H9 (cell line): ENCODE results near the gene UBALD2. TPM values are rescaled to one million over a fixed set of nuclear protein-coding genes. Genes with fewer than 3 reads are reported as not detected.
"Not testable (repeated sequence)": the region's sequence is repeated elsewhere in the genome, so short reads cannot be mapped to it uniquely, and the experiment has no call there.

Experiments used
- DNase-seq: peaks from one replicate; pipeline ENCODE4 v3.0.0-alpha.2; 2017
- H2AFZ ChIP-seq: one replicate; pipeline ENCODE4 v1.6.1; 2013; ENCODE audit warnings: mild to moderate bottlenecking, low read length, control low read depth, moderate library complexity
- H2AK5ac ChIP-seq: 2 replicates; pipeline ENCODE4 v1.6.1; 2013; ENCODE audit warnings: low read length, control low read depth, mixed read lengths; ENCODE audit not compliant: insufficient read length
- H2BK120ac ChIP-seq: one replicate; pipeline ENCODE4 v1.6.1; 2013; ENCODE audit warnings: low read depth, mild to moderate bottlenecking, low read length, control low read depth, inconsistent platforms; ENCODE audit not compliant: poor library complexity, severe bottlenecking
- H2BK12ac ChIP-seq: 2 replicates; pipeline ENCODE4 v1.6.1; 2013; ENCODE audit warnings: low read length, control low read depth, mixed read lengths, low read depth; ENCODE audit not compliant: insufficient read length
- H2BK15ac ChIP-seq: 2 replicates; pipeline ENCODE4 v1.6.1; 2013; ENCODE audit warnings: low read depth, low read length, control low read depth
- H2BK20ac ChIP-seq: one replicate; pipeline ENCODE4 v1.6.1; 2013; ENCODE audit warnings: low read depth, mild to moderate bottlenecking, low read length, control low read depth, inconsistent platforms; ENCODE audit not compliant: poor library complexity, severe bottlenecking
- H2BK5ac ChIP-seq: 2 replicates; pipeline ENCODE4 v1.6.1; 2013; ENCODE audit warnings: low read length, control low read depth, mixed read lengths; ENCODE audit not compliant: insufficient read length
- H3K14ac ChIP-seq: 2 replicates; pipeline ENCODE4 v1.6.1; 2013; ENCODE audit warnings: low read length, control low read depth; ENCODE audit not compliant: insufficient read depth
- H3K18ac ChIP-seq: 2 replicates; pipeline ENCODE4 v1.6.1; 2013; ENCODE audit warnings: low read depth, mild to moderate bottlenecking, mixed read lengths, low read length, control low read depth; ENCODE audit not compliant: insufficient read length
- H3K23ac ChIP-seq: 2 replicates; pipeline ENCODE4 v1.6.1; 2013; ENCODE audit warnings: low read length, control low read depth, mixed read lengths, low read depth; ENCODE audit not compliant: insufficient read length
- H3K23me2 ChIP-seq: 2 replicates; pipeline ENCODE4 v1.6.1; 2013; ENCODE audit warnings: low read depth, mild to moderate bottlenecking, mixed read lengths, low read length, control low read depth; ENCODE audit not compliant: insufficient read length, poor library complexity, severe bottlenecking
- H3K27ac ChIP-seq: 2 replicates; pipeline ENCODE4 v1.5.1; 2013; ENCODE audit warnings: low read length, control low read depth, mixed read lengths, low read depth; ENCODE audit not compliant: insufficient read length
- H3K27me3 ChIP-seq: 2 replicates; pipeline ENCODE4 v1.6.1; 2013; ENCODE audit warnings: low read length, control low read depth, inconsistent platforms; ENCODE audit not compliant: insufficient read depth
- H3K4ac ChIP-seq: 2 replicates; pipeline ENCODE4 v1.6.1; 2013; ENCODE audit warnings: low read depth, mild to moderate bottlenecking, control low read depth, inconsistent platforms, low read length, moderate library complexity
- H3K4me1 ChIP-seq: 2 replicates; pipeline ENCODE4 v1.6.1; 2013; ENCODE audit warnings: low read length, control low read depth, inconsistent platforms; ENCODE audit not compliant: insufficient read depth
- H3K4me2 ChIP-seq: 2 replicates; pipeline ENCODE4 v1.6.1; 2013; ENCODE audit warnings: low read length, control low read depth, mixed read lengths; ENCODE audit not compliant: insufficient read length, insufficient read depth
- H3K56ac ChIP-seq: 2 replicates; pipeline ENCODE4 v1.6.1; 2013; ENCODE audit warnings: low read depth, mild to moderate bottlenecking, mixed read lengths, low read length, control low read depth; ENCODE audit not compliant: insufficient read length
- H3K79me1 ChIP-seq: 2 replicates; pipeline ENCODE4 v1.6.1; 2013; ENCODE audit warnings: low read depth, mild to moderate bottlenecking, moderate library complexity, low read length, control low read depth, inconsistent platforms; ENCODE audit not compliant: insufficient read depth, poor library complexity, severe bottlenecking
- H3K79me2 ChIP-seq: 2 replicates; pipeline ENCODE4 v1.6.1; 2013; ENCODE audit warnings: low read length, control low read depth, inconsistent platforms; ENCODE audit not compliant: insufficient read depth
- H3K9ac ChIP-seq: 2 replicates; pipeline ENCODE4 v1.6.1; 2013; ENCODE audit warnings: low read length, control low read depth, mixed read lengths; ENCODE audit not compliant: insufficient read length; ENCODE audit errors: extremely low read depth
- H3K9me3 ChIP-seq: one replicate; pipeline ENCODE4 v1.6.1; 2013; ENCODE audit warnings: low read depth, low read length, inconsistent platforms; ENCODE audit not compliant: control insufficient read depth
- H3T11ph ChIP-seq: one replicate; pipeline ENCODE4 v1.6.1; 2013; ENCODE audit warnings: mild to moderate bottlenecking, low read length, control low read depth, inconsistent platforms
- H4K20me1 ChIP-seq: one replicate; pipeline ENCODE4 v1.6.1; 2013; ENCODE audit not compliant: control insufficient read depth, insufficient read length, insufficient read depth
- H4K5ac ChIP-seq: 2 replicates; pipeline ENCODE4 v1.6.1; 2013; ENCODE audit warnings: low read depth, mild to moderate bottlenecking, mixed read lengths, low read length, control low read depth; ENCODE audit not compliant: insufficient read length
- H4K8ac ChIP-seq: replicated peaks from 2 replicates; pipeline ENCODE4 v1.6.1; 2013; ENCODE audit warnings: low read length, control low read depth, mixed read lengths, low read depth; ENCODE audit not compliant: insufficient read length
- H4K91ac ChIP-seq: 2 replicates; pipeline ENCODE4 v1.6.1; 2013; ENCODE audit warnings: low read depth, mild to moderate bottlenecking, moderate library complexity, mixed read lengths, low read length, control low read depth; ENCODE audit not compliant: insufficient read length
- H3K27ac Mint-ChIP-seq, 3 experiments: 2 replicates in 2 of 3; 3 replicates in 1 of 3; pipeline ENCODE4 v1.8.0; 2020 to 2021; ENCODE audit warnings: mixed read lengths in 3 of 3, mild to moderate bottlenecking in 1 of 3, moderate library complexity in 1 of 3
- H3K27me3 Mint-ChIP-seq: 2 replicates; pipeline ENCODE4 v1.8.0; 2021; ENCODE audit warnings: low read depth, mild to moderate bottlenecking, moderate library complexity, mixed read lengths
- H3K36me3 Mint-ChIP-seq, 3 experiments: 2 replicates in 2 of 3; 3 replicates in 1 of 3; pipeline ENCODE4 v1.8.0; 2020 to 2021; ENCODE audit warnings: low read depth in 3 of 3, mixed read lengths in 3 of 3; ENCODE audit not compliant: insufficient read depth in 1 of 3
- H3K4me1 Mint-ChIP-seq, 2 experiments: 2 replicates each; pipeline ENCODE4 v1.8.0; 2020; ENCODE audit warnings: mixed read lengths in 2 of 2
- H3K4me3 Mint-ChIP-seq, 2 experiments: 2 replicates in 1 of 2; 3 replicates in 1 of 2; pipeline ENCODE4 v1.8.0; 2020 to 2021; ENCODE audit warnings: mild to moderate bottlenecking in 2 of 2, mixed read lengths in 2 of 2, moderate library complexity in 1 of 2
- H3K9me3 Mint-ChIP-seq, 2 experiments: 2 replicates in 1 of 2; 3 replicates in 1 of 2; pipeline ENCODE4 v1.8.0; 2020; ENCODE audit warnings: mild to moderate bottlenecking in 2 of 2, mixed read lengths in 2 of 2, moderate library complexity in 1 of 2
- CTCF ChIP-seq: fragments of 200-600 bp; sonication (generic); conservative IDR thresholded peaks from 3 replicates; pipeline ENCODE4 v1.8.0; 2021; ENCODE audit warnings: antibody characterized with exemption, mild to moderate bottlenecking
- WGBS: extraction: QIAGEN DNeasy Blood & Tissue Kit; methylation state at CpG from one replicate; pipeline ENCODE4 v1.1.7; 2013; ENCODE audit warnings: missing lambda C conversion rate, low lambda C conversion rate, mixed read lengths; ENCODE audit not compliant: insufficient read length; ENCODE audit errors: extremely low coverage; 5-methylcytosine and 5-hydroxymethylcytosine counted together
- total RNA-seq: library from RNA; stranded (reverse); gene quantifications from 2 replicates; pipeline ENCODE4 v1.2.1, GENCODE V29; 2021

UBALD2 gene
- total RNA-seq, 1 experiment from 2014 or later = 25.8 TPM

DNA sequence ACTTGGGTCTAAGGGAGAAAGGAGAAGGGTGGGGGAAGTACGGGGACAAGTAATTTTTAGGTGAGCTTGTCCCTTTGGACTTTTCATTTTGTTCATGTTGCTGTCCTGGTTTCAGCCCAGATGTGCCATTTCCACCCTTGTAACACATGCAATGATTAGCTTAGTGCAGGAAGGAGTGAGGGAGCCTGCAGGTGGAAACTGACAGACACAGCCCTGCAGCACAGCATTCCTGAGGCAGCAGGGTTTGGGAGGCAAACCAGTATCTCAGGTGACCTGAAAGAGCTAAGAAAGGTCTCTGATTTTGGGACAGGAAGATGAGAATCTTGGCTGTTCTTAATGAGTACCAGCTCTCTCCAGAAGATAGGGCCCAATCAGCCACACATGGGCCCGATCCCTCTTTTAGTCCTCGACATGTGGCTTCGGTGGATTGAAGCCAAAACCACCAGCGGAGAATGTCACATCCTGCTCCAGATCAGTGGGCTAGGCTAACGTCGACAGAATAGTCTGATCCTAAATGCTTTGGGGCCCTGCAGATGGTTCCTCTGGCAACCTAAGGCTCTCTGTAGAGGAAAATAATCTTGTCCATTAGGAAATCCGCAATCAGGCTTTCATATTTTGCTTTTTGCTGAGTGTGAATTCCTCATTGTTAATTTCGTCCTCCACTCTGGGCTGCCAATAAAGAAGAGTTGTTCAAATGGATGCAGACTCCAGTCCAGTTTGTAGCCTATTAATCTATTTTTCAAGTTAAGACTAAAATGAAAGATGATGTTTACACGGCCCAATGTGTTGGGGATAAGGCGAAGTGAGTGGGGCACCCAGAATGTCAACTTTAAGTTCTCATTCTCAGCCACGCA lies 21.1 kb upstream of the UBALD2 start:
- no peaks in the 10 kb centered on the region for H3K9me3 ChIP-seq
- no CpG with 5 or more reads among the region's 12 CpGs for WGBS
- no peak overlapping the region for H3K4me2 ChIP-seq
- no peak overlapping the region for H4K8ac ChIP-seq
- Mint-ChIP-seq H3K9me3 (no peaks in the 10 kb centered on the region; a peak in 1 of 5 replicates), H3K4me1 (peaks cover 14 to 19% of the 10 kb centered on the region in 2 experiments), H3K27me3 (peaks cover 51% of the 10 kb centered on the region), H3K27ac (no peak overlapping the region), H3K36me3 (no peaks in the 10 kb centered on the region; a peak in 1 of 7 replicates), H3K4me3 (0 out of 5 replicates have a peak overlapping the region, but pooled peaks of 1 of the 2 experiments have one; percentile 33)
- no peak for DNase-seq
- no peaks in the 10 kb centered on the region for H3K79me2 ChIP-seq
- no peak for TF ChIP-seq CTCF
- no peak overlapping the region for H3K9ac ChIP-seq
- H2BK120ac ChIP-seq = no peak overlapping the region
- no peak overlapping the region for H3K4ac ChIP-seq
- H3K4me1 ChIP-seq = no peaks in the 10 kb centered on the region
- peaks cover 8% of the 10 kb centered on the region for H3K23me2 ChIP-seq
- no peak overlapping the region for H4K5ac ChIP-seq
- no peak overlapping the region for H2AFZ ChIP-seq
- H3K27me3 ChIP-seq = peaks cover 6% of the 10 kb centered on the region; the same call in 1 of the 2 replicates
- H2AK5ac ChIP-seq = no peak overlapping the region
- no peak overlapping the region for H2BK20ac ChIP-seq
- H2BK5ac ChIP-seq = no peak overlapping the region
- no peak overlapping the region for H3K18ac ChIP-seq
- no peak overlapping the region for H3K14ac ChIP-seq
- no peak overlapping the region for H2BK12ac ChIP-seq
- H3T11ph ChIP-seq = no peak overlapping the region
- H3K56ac ChIP-seq = no peak overlapping the region
- no peaks in the 10 kb centered on the region for H4K20me1 ChIP-seq
- no peak overlapping the region for H3K23ac ChIP-seq
- H2BK15ac ChIP-seq = no peak overlapping the region
- no peak overlapping the region for H3K27ac ChIP-seq
- no peaks in the 10 kb centered on the region for H3K79me1 ChIP-seq
- no peak overlapping the region for H4K91ac ChIP-seq

- not testable (repeated sequence) for H3K4me2 ChIP-seq, H3K27me3 ChIP-seq, H2AK5ac ChIP-seq, H3K23me2 ChIP-seq, H3K4me3 Mint-ChIP-seq, H3K14ac ChIP-seq, H3K18ac ChIP-seq, H4K5ac ChIP-seq, H3K27ac ChIP-seq, H3K4ac ChIP-seq, H3K9me3 Mint-ChIP-seq, H3K9me3 ChIP-seq, H3K56ac ChIP-seq, H4K20me1 ChIP-seq, H3K79me2 ChIP-seq, H3K23ac ChIP-seq, H3K4me1 ChIP-seq, H3K79me1 ChIP-seq, H4K8ac ChIP-seq, H3T11ph ChIP-seq, H3K9ac ChIP-seq, H2BK5ac ChIP-seq, H3K36me3 Mint-ChIP-seq, H2AFZ ChIP-seq, H2BK20ac ChIP-seq, H4K91ac ChIP-seq, H3K27ac Mint-ChIP-seq, DNase-seq, H2BK120ac ChIP-seq, H2BK12ac ChIP-seq, H2BK15ac ChIP-seq
- Mint-ChIP-seq H3K4me1 (peaks cover 14 to 19% of the 10 kb centered on the region in 2 experiments), H3K27me3 (peaks cover 46% of the 10 kb centered on the region)
- WGBS = no CpG with 5 or more reads among the region's 8 CpGs
Measured at GRCh38 chr17:76244721-76245120, 20.4 kb upstream of the UBALD2 start.
